Upper lobe of left lung (tissue), 6 donors: ENCODE measurements around the gene NSMCE1. TPM values are rescaled to one million over a fixed set of nuclear protein-coding genes. Genes with fewer than 3 reads are reported as not detected.
"Not testable (repeated sequence)": the region's sequence is repeated elsewhere in the genome, so short reads cannot be mapped to it uniquely, and the experiment has no call there.

Experiments
- ATAC-seq, 2 donors: fragments of 200-7000 bp; cut with Tn5 transposase; one replicate each; pipeline ENCODE4 v1.9.1; 2022; ENCODE audit warnings: mild to moderate bottlenecking in 2 of 2, moderate library complexity in 2 of 2; ENCODE audit not compliant: low FRiP score in 2 of 2
- DNase-seq, 2 donors: peaks; one replicate each; pipeline ENCODE4 v3.0.0-alpha.2; 2019 to 2020
- H3K27ac ChIP-seq, 4 donors: fragments of 200-600 bp; sonication (generic); one replicate each; pipeline ENCODE4 v1.5.1; 2016 to 2019
- H3K27me3 ChIP-seq, 4 donors: fragments of 200-600 bp; sonication (generic); one replicate each; pipeline ENCODE4 v1.5.1; 2017 to 2019
- H3K36me3 ChIP-seq, 4 donors: fragments of 200-600 bp; sonication (generic); one replicate each; pipeline ENCODE4 v1.5.1; 2016 to 2019
- H3K4me1 ChIP-seq, 4 donors: fragments of 200-600 bp; sonication (generic); one replicate each; pipeline ENCODE4 v1.5.1; 2018 to 2019
- H3K4me3 ChIP-seq, 4 donors: fragments of 200-600 bp; sonication (generic); one replicate each; pipeline ENCODE4 v1.5.1; 2017 to 2019; ENCODE audit warnings: mild to moderate bottlenecking in 2 of 4, moderate library complexity in 1 of 4
- H3K9me3 ChIP-seq, 4 donors: fragments of 200-600 bp; sonication (generic); one replicate each; pipeline ENCODE4 v1.5.1; 2018 to 2019
- CTCF ChIP-seq, 6 experiments: fragments of 450-650 bp in 4 of 6; fragments of 200-600 bp in 2 of 6; sonication (generic) in 2 of 6; IDR thresholded peaks; one replicate each; pipeline ENCODE4 v1.5.1; 2016 to 2019; ENCODE audit warnings: antibody characterized with exemption in 6 of 6
- EP300 ChIP-seq, 4 donors: sonication (generic); formaldehyde crosslinking; IDR thresholded peaks; one replicate each; pipeline ENCODE4 v1.5.1; 2017; ENCODE audit warnings: antibody characterized with exemption in 4 of 4, control low read depth in 2 of 4
- POLR2A ChIP-seq, 4 donors: fragments of 450-650 bp; IDR thresholded peaks; one replicate each; pipeline ENCODE4 v1.5.1; 2016 to 2017; ENCODE audit warnings: antibody characterized with exemption in 4 of 4, mild to moderate bottlenecking in 2 of 4
- POLR2AphosphoS5 ChIP-seq, 2 donors: sonication (generic); formaldehyde crosslinking; IDR thresholded peaks; one replicate each; pipeline ENCODE4 v1.5.1; 2017; ENCODE audit warnings: antibody characterized with exemption in 2 of 2
- WGBS, 2 donors: methylation state at CpG; one replicate each; pipeline ENCODE4 v1.1.5; 2017 to 2018; 5-methylcytosine and 5-hydroxymethylcytosine counted together
- total RNA-seq, 6 donors: library from RNA; depleted of rRNA in 4 of 6; stranded (reverse); fragments of >200 nt in 4 of 6; gene quantifications; one replicate each; pipeline versions ENCODE4 v1.1.0 to v1.2.1, GENCODE V29; 2016 to 2021
- donor health status: DM: no; HTN: no; CAD: no; lungs with moderate emphysema.
- donor health status: DM: no; HTN: yes; CAD: no; lungs with severe emphysema.

NSMCE1 gene
- total RNA-seq, 6 donors from 2014 or later = 14.7 to 50.6 (median 31.0) TPM

- Histone ChIP-seq H3K27me3 (no peaks in the 10 kb centered on the region), H3K9me3 (no peaks in the 10 kb centered on the region), H3K36me3 (no peaks in the 10 kb centered on the region), H3K27ac (no peak overlapping the region), H3K4me3 (no peak overlapping the region), H3K4me1 (peaks cover 0 to 6% (median 2%) of the 10 kb centered on the region in 4 donors)
- no peak for TF ChIP-seq CTCF (IDR thresholded peaks at IDR 0.05)
- no peak for TF ChIP-seq POLR2AphosphoS5 (IDR thresholded peaks at IDR 0.05)
- TF ChIP-seq EP300 (IDR thresholded peaks at IDR 0.05) = no peak
- no peak for TF ChIP-seq POLR2A (IDR thresholded peaks at IDR 0.05)
- WGBS, 2 donors = 81 to 88% methylated on average over 5 of the region's 5 CpGs
- peak in 1 of 2 donors; percentile 79 for ATAC-seq
- no peak for DNase-seq
Observed at GRCh38 chr16:27291106-27291505, 22.5 kb upstream of the NSMCE1 start.

GRCh38 chr16:27290562-27290961 is 22.0 kb upstream of the NSMCE1 start:
- H3K4me1 ChIP-seq = peaks cover 0 to 7% (median 2%) of the 10 kb centered on the region in 4 donors
- TF ChIP-seq POLR2AphosphoS5 (IDR thresholded peaks at IDR 0.05) (no peak), EP300 (IDR thresholded peaks at IDR 0.05) (no peak), CTCF (IDR thresholded peaks at IDR 0.05) (no peak), POLR2A (IDR thresholded peaks at IDR 0.05) (no peak)
- DNase-seq (no peak), ATAC-seq (no peak)
- H3K9me3 ChIP-seq = no peaks in the 10 kb centered on the region
- H3K27ac ChIP-seq = no peak overlapping the region
- H3K4me3 ChIP-seq = no peak overlapping the region
- no peaks in the 10 kb centered on the region for H3K36me3 ChIP-seq
- no peaks in the 10 kb centered on the region for H3K27me3 ChIP-seq

GRCh38 chr16:27289669-27290068 is 21.1 kb upstream of the NSMCE1 start:
- H3K9me3 ChIP-seq = no peaks in the 10 kb centered on the region
- TF ChIP-seq EP300 (IDR thresholded peaks at IDR 0.05) (no peak), POLR2AphosphoS5 (IDR thresholded peaks at IDR 0.05) (no peak), CTCF (IDR thresholded peaks at IDR 0.05) (no peak), POLR2A (IDR thresholded peaks at IDR 0.05) (no peak)
- DNase-seq (no peak), ATAC-seq (no peak)
- peaks cover 0 to 7% (median 2%) of the 10 kb centered on the region in 4 donors for H3K4me1 ChIP-seq
- no peaks in the 10 kb centered on the region for H3K36me3 ChIP-seq
- no peak overlapping the region for H3K4me3 ChIP-seq
- H3K27me3 ChIP-seq = no peaks in the 10 kb centered on the region
- peak overlapping the region in 1 of 4 donors; percentile 2 for H3K27ac ChIP-seq
- 77 to 90% methylated on average over 4 to 6 of the region's 6 CpGs for WGBS, 2 donors

- H3K36me3 ChIP-seq, H3K27me3 ChIP-seq, DNase-seq, H3K4me3 ChIP-seq, ATAC-seq, H3K9me3 ChIP-seq, H3K4me1 ChIP-seq: not testable (repeated sequence)
- 86 to 98% methylated on average over 6 of the region's 6 CpGs for WGBS, 2 donors
- H3K27ac ChIP-seq = peak overlapping the region in 3 of 4 donors; percentile 28 to 77 (median 42)
Observed at GRCh38 chr16:27288313-27288712, 19.7 kb upstream of the NSMCE1 start.

GRCh38 chr16:27287887-27288286 is 19.3 kb upstream of the NSMCE1 start:
- ATAC-seq (peak in 1 of 2 donors; percentile 15), DNase-seq (peak; percentile 16 to 50)
- peak overlapping the region; percentile 18 to 77 (median 35) for H3K27ac ChIP-seq
- WGBS, 2 donors = 83 to 91% methylated on average over 10 to 11 of the region's 11 CpGs
- H3K27me3 ChIP-seq = no peaks in the 10 kb centered on the region
- H3K9me3 ChIP-seq = no peaks in the 10 kb centered on the region
- no peak overlapping the region for H3K4me3 ChIP-seq
- no peak for TF ChIP-seq EP300 (IDR thresholded peaks at IDR 0.05)
- peak; percentile 56 for TF ChIP-seq POLR2AphosphoS5 (IDR thresholded peaks at IDR 0.05)
- H3K36me3 ChIP-seq = no peaks in the 10 kb centered on the region
- peaks cover 0 to 7% (median 2%) of the 10 kb centered on the region in 4 donors for H3K4me1 ChIP-seq

GRCh38 chr16:27287051-27287811 is 18.7 kb upstream of the NSMCE1 start:
- no peaks in the 10 kb centered on the region for H3K9me3 ChIP-seq
- ATAC-seq (no peak), DNase-seq (no peak)
- TF ChIP-seq CTCF (IDR thresholded peaks at IDR 0.05) = no peak
- no peak for TF ChIP-seq POLR2A (IDR thresholded peaks at IDR 0.05)
- TF ChIP-seq POLR2AphosphoS5 (IDR thresholded peaks at IDR 0.05) = no peak
- TF ChIP-seq EP300 (IDR thresholded peaks at IDR 0.05) = no peak
- no peaks in the 10 kb centered on the region for H3K36me3 ChIP-seq
- H3K27ac ChIP-seq = peak overlapping the region; percentile 32 to 77 (median 41)
- H3K4me3 ChIP-seq = no peak overlapping the region
- 90 to 94% methylated on average over 8 of the region's 8 CpGs for WGBS, 2 donors
- H3K4me1 ChIP-seq = peaks cover 0 to 7% (median 2%) of the 10 kb centered on the region in 4 donors
- H3K27me3 ChIP-seq = no peaks in the 10 kb centered on the region
